ENCODE measurements around the gene PRKN.

- TF ChIP-seq CTBP1 (IDR thresholded peaks at IDR 0.05; ENCODE audit: borderline replicate concordance) (no peak), SP1 (IDR thresholded peaks at IDR 0.05) (no peak), SUZ12 (IDR thresholded peaks at IDR 0.05) (no peak)
Measured at GRCh38 chr6:162485464-162485863, 242.1 kb downstream of the PRKN start.

Data from HEK293T (cell line).